Measurements from ENCODE around the gene TAT. TPM values are rescaled to one million over a fixed set of nuclear protein-coding genes. Genes with fewer than 3 reads are reported as not detected.
"Not testable (repeated sequence)": the region's sequence is repeated elsewhere in the genome, so short reads cannot be mapped to it uniquely, and the experiment has no call there.

Gene TAT
- total RNA-seq, 4 donors from 2014 or later = 0.20 TPM; not detected in 3

GRCh38 chr16:71585318-71585703 lies 8.4 kb upstream of the TAT start:
- no peak overlapping the region for H3K27ac ChIP-seq
- 52 to 54% methylated on average over 4 of the region's 4 CpGs for WGBS, 2 donors
- no peaks in the 10 kb centered on the region for H3K27me3 ChIP-seq
- H3K36me3 ChIP-seq = no peaks in the 10 kb centered on the region
- H3K4me1 ChIP-seq = no peaks in the 10 kb centered on the region
- TF ChIP-seq POLR2A (IDR thresholded peaks at IDR 0.05) (no peak), CTCF (IDR thresholded peaks at IDR 0.05) (no peak), EP300 (IDR thresholded peaks at IDR 0.05) (no peak)
- H3K9me3 ChIP-seq = no peaks in the 10 kb centered on the region
- H3K4me3 ChIP-seq = no peak overlapping the region
- no peak for DNase-seq (ENCODE audit: low spot score in 2 of 2)

DNA sequence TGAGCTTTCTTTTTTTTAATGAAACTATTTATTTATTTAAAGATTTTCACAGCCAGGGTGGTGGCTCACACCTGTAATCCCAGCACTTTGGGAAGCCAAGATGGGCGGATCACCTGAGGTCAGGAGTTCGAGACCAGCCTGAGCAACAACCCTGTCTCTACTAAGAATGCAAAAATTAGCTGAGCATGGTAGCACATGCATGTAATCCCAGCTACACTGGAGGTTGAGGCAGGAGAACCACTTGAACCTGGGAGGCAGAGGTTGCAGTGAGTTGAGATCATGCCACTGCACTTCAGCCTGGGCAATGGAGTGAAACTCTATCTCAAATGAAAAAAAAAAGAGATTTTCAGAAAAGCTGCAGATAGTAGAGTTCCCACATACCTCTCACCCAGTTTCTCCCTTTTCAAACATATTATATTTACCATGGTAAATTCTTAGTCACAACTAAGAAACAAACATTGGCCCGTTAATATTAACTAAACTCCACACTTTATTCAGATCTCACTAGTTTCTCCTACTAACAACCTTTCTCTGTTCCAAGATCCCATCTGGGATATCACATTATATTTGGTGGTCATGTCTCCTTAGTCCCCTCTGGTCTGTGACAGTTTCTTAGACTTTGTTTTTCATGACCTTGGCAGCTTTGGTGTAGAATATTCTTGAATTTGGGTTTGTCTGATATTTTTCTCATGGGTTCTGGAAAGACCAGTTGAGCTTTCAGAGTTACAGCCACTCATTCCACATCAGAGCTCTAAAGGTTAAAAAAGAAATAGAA lies 7.8 kb upstream of the TAT start:
- Histone ChIP-seq H3K4me3 (no peak overlapping the region), H3K36me3 (no peaks in the 10 kb centered on the region), H3K27ac (no peak overlapping the region), H3K4me1 (no peaks in the 10 kb centered on the region), H3K27me3 (no peaks in the 10 kb centered on the region), H3K9me3 (no peaks in the 10 kb centered on the region)
- WGBS, 2 donors = 84 to 89% methylated on average over 3 of the region's 3 CpGs
- TF ChIP-seq EP300 (IDR thresholded peaks at IDR 0.05) (no peak), CTCF (IDR thresholded peaks at IDR 0.05) (no peak), POLR2A (IDR thresholded peaks at IDR 0.05) (no peak)
- DNase-seq (ENCODE audit: low spot score in 2 of 2) = no peak

- not testable (repeated sequence) for DNase-seq (ENCODE audit: low spot score in 2 of 2); H3K4me3 ChIP-seq; H3K9me3 ChIP-seq; H3K27me3 ChIP-seq; H3K36me3 ChIP-seq; H3K27ac ChIP-seq; H3K4me1 ChIP-seq
- WGBS, 2 donors = 87 to 92% methylated on average over 5 of the region's 5 CpGs
These were observed 5.6 kb upstream of the TAT start for GRCh38 chr16:71582553-71582848.

DNA sequence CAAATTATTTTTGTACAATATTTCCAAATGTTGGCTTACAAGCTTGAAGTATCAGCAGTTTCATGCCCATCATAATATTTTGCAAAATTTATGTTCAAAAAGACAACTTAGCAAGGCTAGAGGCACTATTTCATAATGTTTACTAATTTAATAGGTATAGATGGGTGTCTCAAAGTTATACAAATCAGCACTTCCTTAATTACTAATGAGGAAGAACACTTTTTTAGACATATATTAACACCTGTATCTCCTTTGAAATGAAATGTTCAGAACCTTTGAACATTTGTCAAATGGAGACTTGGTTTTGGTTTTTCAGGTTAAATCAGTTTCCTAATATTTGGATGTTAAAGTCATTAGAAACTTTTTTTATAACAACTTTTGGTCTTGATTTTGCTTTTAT lies 2.2 kb downstream of the TAT start:
- no peaks in the 10 kb centered on the region for H3K4me1 ChIP-seq
- no peak overlapping the region for H3K27ac ChIP-seq
- H3K9me3 ChIP-seq = no peaks in the 10 kb centered on the region

GRCh38 chr16:71573387-71574094 lies 3.4 kb downstream of the TAT start:
- H3K4me1 ChIP-seq = no peaks in the 10 kb centered on the region
- TF ChIP-seq EP300 (IDR thresholded peaks at IDR 0.05) = no peak
- TF ChIP-seq POLR2A (IDR thresholded peaks at IDR 0.05) = no peak
- TF ChIP-seq CTCF (IDR thresholded peaks at IDR 0.05) = no peak
- no peak for DNase-seq (ENCODE audit: low spot score in 2 of 2)
- no peak overlapping the region for H3K27ac ChIP-seq
- WGBS, 2 donors = 77 to 80% methylated on average over 5 of the region's 5 CpGs
- no peaks in the 10 kb centered on the region for H3K27me3 ChIP-seq
- no peaks in the 10 kb centered on the region for H3K9me3 ChIP-seq
- H3K4me3 ChIP-seq = no peak overlapping the region
- no peaks in the 10 kb centered on the region for H3K36me3 ChIP-seq

More for the DNA sequence above, 2.2 kb downstream of the TAT start:
- Histone ChIP-seq H3K36me3 (no peaks in the 10 kb centered on the region), H3K27me3 (no peaks in the 10 kb centered on the region), H3K4me3 (no peak overlapping the region)
- no peak for DNase-seq (ENCODE audit: low spot score in 2 of 2)
- no peak for TF ChIP-seq CTCF (IDR thresholded peaks at IDR 0.05)
- TF ChIP-seq POLR2A (IDR thresholded peaks at IDR 0.05) = no peak
- no peak for TF ChIP-seq EP300 (IDR thresholded peaks at IDR 0.05)
